NT2/D1 (cell line): ENCODE measurements around the gene SKAP1.

Source experiments
- DNase-seq: peaks from one replicate; pipeline ENCODE4 v3.0.0-alpha.2; 2011; ENCODE audit warnings: low read depth, low spot score
- H3K27me3 ChIP-seq: 2 replicates; pipeline ENCODE4 v1.6.0; 2011; ENCODE audit warnings: mild to moderate bottlenecking; ENCODE audit not compliant: insufficient read length, insufficient read depth
- H3K36me3 ChIP-seq: 2 replicates; pipeline ENCODE4 v1.6.1; 2011; ENCODE audit warnings: mild to moderate bottlenecking, low read length, mixed read lengths; ENCODE audit not compliant: insufficient read depth, insufficient read length
- H3K4me1 ChIP-seq: 2 replicates; pipeline ENCODE4 v1.5.1; 2011; ENCODE audit not compliant: insufficient read depth, insufficient read length
- H3K4me3 ChIP-seq: 2 replicates; pipeline ENCODE4 v1.5.1; 2011; ENCODE audit warnings: low read depth; ENCODE audit not compliant: insufficient read length
- H3K9ac ChIP-seq: 2 replicates; pipeline ENCODE4 v1.6.0; 2011; ENCODE audit warnings: low read depth; ENCODE audit not compliant: insufficient read length
- H3K9me3 ChIP-seq: 2 replicates; pipeline ENCODE4 v1.5.1; 2011; ENCODE audit warnings: mild to moderate bottlenecking, low read length; ENCODE audit not compliant: insufficient read depth
- SUZ12 ChIP-seq: IDR thresholded peaks from 2 replicates; pipeline ENCODE4 v1.6.1; 2011; ENCODE audit not compliant: insufficient read length, insufficient read depth; ENCODE audit errors: extremely low read depth
- YY1 ChIP-seq: IDR thresholded peaks from 2 replicates; pipeline ENCODE4 v1.6.1; 2011; ENCODE audit not compliant: insufficient read length, insufficient read depth
- ZNF274 ChIP-seq: IDR thresholded peaks from 2 replicates; pipeline ENCODE4 v1.6.1; 2011; ENCODE audit warnings: mild to moderate bottlenecking, low read depth, low read length

The SKAP1 gene

DNA sequence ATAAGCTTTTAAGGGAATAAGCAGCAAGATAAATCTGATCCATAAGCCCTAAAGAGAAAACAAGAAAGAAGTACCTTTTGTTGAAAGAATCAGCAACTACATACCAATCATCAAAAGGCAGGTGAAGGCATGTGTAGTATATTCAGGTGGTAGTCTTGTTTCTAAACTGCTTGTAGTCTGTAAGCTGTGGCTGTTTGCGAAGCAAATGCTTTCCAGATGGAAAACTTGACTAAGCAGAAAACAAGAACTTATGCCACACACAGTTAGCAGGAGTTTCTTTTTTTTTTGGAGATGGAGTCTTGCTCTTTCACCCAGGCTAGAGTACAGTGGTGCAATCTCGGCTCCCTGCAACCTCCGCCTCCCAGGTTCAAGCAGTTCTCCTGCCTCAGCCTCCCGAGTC, 334.4 kb downstream of the SKAP1 start:
- no peak for TF ChIP-seq SUZ12
- no peak for TF ChIP-seq ZNF274
- TF ChIP-seq YY1, result no peak
- DNase-seq, result no peak
- H3K9ac ChIP-seq, result no peak overlapping the region
- no peaks in the 10 kb centered on the region for H3K4me1 ChIP-seq
- no peaks in the 10 kb centered on the region for H3K9me3 ChIP-seq
- H3K27me3 ChIP-seq, result no peaks in the 10 kb centered on the region
- H3K4me3 ChIP-seq, result no peak overlapping the region
- H3K36me3 ChIP-seq, result peaks cover 37% of the 10 kb centered on the region

DNA sequence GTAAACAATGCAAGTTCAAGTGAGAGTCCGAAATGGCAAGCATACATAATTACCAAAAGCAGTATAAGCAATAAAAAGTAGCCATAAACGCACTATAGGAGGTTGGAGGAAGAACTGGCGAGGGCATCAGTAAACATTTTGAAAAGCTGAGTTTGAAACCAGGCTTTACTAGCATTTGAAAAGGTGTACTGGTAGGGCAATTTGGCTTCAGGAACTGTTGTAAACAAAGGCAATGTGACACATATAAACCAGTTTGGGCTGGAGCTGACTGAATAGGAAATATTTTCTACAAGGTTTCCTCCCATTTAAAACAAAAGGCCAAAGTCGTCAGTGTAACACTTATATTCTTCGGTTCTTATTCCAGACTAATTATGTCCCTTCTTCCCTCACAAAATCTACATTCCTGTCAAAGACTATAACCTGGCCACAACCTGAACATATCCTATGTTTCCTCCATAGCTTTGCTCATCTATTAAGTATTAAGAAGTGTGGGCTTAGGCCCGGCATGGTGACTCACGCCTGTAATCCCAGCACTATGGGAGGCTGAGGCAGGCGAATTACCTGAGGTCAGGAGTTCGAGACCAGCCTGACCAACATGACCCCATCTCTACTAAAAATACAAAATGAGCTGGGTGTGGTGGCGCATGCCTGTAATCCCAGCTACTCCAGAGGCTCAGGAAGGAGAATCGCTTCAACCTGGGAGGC, 336.5 kb downstream of the SKAP1 start:
- H3K36me3 ChIP-seq, result peaks cover 34% of the 10 kb centered on the region
- no peaks in the 10 kb centered on the region for H3K9me3 ChIP-seq
- no peak overlapping the region for H3K9ac ChIP-seq
- TF ChIP-seq SUZ12, result no peak
- H3K4me3 ChIP-seq, result no peak overlapping the region
- H3K4me1 ChIP-seq, result no peaks in the 10 kb centered on the region
- no peaks in the 10 kb centered on the region for H3K27me3 ChIP-seq
- no peak for DNase-seq

DNA sequence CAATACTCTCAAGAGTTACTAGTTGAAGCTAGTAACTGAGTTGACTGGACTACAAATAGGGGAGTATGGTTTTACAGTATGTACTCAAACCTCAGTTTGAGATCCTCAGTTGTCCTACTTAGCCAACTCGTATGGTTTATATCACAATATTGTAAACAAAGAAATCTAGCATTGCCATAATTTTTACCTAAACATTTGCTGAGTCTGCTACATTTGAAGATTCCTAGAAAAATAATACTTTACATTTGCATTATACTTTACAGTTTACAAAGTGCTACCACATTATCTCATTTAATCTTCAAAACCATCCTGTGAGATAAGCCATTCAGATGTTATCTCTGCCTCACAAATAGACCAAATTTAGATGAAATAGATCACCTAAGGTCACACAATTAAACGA, 345.1 kb downstream of the SKAP1 start:
- peaks cover 9% of the 10 kb centered on the region for H3K36me3 ChIP-seq
- H3K9me3 ChIP-seq, result no peaks in the 10 kb centered on the region
- TF ChIP-seq YY1 (no peak), ZNF274 (no peak), SUZ12 (no peak)
- H3K27me3 ChIP-seq, result no peaks in the 10 kb centered on the region
- H3K4me3 ChIP-seq, result no peak overlapping the region
- no peak for DNase-seq
- H3K4me1 ChIP-seq, result no peaks in the 10 kb centered on the region
- H3K9ac ChIP-seq, result no peak overlapping the region
